GM12873 (cell line): ENCODE data around the gene TPSAB1.

Experiments
- TF ChIP-seq, protein P1 (sequence below): IDR thresholded peaks from 2 replicates; pipeline ENCODE4 v1.5.1; 2012; ENCODE audit warnings: low read depth, mild to moderate bottlenecking, moderate library complexity, low read length, control low read depth; ENCODE audit not compliant: insufficient read depth; ENCODE audit errors: missing control alignments

The TPSAB1 gene

GRCh38 chr16:1265090-1265630 is 24.7 kb downstream of the TPSAB1 start:
- TF ChIP-seq, protein P1, sequence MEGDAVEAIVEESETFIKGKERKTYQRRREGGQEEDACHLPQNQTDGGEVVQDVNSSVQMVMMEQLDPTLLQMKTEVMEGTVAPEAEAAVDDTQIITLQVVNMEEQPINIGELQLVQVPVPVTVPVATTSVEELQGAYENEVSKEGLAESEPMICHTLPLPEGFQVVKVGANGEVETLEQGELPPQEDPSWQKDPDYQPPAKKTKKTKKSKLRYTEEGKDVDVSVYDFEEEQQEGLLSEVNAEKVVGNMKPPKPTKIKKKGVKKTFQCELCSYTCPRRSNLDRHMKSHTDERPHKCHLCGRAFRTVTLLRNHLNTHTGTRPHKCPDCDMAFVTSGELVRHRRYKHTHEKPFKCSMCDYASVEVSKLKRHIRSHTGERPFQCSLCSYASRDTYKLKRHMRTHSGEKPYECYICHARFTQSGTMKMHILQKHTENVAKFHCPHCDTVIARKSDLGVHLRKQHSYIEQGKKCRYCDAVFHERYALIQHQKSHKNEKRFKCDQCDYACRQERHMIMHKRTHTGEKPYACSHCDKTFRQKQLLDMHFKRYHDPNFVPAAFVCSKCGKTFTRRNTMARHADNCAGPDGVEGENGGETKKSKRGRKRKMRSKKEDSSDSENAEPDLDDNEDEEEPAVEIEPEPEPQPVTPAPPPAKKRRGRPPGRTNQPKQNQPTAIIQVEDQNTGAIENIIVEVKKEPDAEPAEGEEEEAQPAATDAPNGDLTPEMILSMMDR: no peak

GRCh38 chr16:1265826-1266225 is 25.3 kb downstream of the TPSAB1 start:
- TF ChIP-seq, protein P1: no peak

DNA sequence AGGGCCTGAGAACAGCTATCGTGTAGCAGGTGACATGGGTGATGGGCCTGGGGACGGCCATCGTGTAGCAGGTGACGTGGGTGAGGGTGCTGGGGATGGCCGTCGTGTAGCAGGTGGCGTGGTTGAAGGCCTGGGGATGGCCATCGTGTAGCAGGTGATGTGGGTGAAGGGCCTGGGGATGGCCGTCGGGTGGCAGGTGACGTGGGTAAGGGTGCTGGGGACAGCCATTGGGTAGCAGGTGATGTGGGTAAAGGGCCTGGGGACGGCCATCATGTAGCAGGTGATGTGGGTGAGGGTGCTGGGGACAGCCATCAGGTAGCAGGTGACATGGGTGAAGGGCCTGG is 30.8 kb downstream of the TPSAB1 start:
- TF ChIP-seq, protein P1: no peak

DNA sequence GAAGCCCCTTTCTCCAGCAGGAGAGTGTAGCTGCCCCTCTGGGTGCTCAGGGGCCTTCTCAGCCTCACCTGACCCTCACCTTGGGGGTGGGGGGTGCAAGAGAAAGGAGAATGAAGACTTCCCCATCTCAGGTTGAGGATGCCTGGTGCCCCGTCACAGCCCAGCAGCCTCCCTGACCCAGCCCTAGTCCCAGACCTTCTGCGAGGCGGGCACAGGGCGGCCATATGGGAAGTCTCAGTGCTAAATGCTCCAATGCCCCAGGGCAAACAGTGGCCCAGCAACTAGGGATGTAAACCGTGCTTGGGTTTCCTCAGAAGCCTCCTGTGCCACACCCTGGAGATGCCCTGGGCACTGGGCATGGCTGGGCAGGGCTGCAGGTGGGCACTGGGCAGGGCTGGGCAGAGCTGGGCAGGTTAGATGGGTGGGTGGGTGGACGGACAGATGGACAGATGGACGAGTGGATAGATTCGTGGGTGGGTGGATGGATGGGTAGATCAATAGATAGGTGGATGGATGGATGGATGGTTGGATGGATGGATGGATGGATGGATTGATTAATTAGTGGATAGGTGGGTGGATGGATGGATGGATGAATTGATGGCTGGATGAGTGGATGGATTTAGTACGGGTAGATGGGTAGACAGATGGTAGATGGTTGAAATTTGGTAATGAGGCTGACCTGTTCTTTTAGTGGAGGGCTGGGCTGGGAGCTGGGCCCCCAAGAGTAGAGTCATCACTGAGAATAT is 32.1 kb downstream of the TPSAB1 start:
- TF ChIP-seq, protein P1: no peak

DNA sequence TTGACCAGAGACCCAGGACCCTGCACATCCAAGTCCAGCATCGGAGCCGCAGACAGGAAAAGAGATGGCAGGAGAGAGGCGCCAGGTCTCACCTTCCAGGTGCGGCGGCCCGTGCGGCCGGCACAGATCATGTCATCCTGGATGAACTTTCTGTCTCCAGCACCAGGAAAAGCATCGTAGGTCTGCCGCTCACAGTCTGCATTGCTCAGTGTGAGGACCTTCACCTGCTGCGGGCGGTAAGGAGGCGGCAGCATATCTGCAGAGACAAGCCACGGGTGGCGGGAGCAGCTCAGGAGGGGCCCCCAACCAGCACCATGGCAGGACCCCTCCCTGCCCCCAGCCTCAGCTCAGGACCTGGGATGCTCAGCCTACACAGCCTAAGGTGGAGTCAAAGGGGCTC is 33.3 kb downstream of the TPSAB1 start:
- TF ChIP-seq, protein P1: no peak

DNA sequence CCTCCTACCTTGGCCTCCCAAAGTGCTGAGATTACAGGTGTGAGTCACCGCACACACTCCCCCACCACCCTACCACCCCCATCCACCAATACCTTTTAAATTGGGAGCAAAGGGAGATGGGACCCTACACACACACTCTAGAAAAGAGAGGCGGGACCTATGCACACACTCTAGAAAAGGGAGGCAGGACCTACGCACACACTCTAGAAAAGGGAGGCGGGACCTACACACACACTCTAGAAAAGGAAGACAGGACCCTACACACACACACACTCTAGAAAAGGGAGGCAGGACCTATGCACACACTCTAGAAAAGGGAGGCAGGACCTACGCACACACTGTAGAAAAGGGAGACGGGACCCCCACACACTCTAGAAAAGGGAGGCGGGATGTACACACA is 34.3 kb downstream of the TPSAB1 start:
- TF ChIP-seq, protein P1: no peak

DNA sequence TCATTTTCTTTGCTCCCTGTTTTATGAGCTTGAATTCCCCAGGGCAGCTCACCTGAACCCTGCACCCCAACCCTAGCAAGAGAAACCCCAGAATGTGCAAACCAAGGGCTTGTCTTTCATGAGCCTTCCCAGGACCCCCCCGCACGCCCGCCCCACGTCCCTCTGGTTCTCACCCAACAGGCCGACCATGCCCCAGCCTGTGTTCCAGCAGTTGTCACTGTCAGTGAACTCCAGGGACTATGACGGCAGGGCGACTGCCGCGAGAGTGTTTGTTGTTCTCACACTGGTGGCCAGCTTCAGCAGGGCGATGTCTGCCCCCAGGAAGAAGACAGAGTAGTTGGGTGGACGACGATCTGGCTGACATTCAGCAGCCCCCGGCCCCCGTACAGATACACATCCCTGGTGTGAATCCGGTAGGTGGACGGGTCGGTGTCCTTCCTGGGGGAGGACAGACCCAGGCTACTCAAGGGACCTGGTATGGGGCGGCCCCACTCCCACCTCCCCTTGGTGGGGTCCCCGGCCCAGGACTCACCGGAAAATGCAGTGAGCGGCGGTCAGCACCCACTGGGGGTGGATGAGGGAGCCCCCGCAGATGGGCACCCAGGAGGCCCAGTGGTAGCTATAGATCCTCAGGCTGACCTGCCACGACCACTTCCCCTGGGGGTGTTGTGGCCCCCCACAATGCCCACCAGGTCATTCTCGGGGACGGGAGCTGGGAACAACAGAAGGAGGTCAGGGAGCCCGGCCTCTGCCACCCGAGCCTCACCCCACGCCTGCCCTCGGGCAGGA is 35.5 kb downstream of the TPSAB1 start:
- TF ChIP-seq, protein P1: no peak
